Tibial nerve (tissue), 4 donors: ENCODE measurements around the gene CLIP3. TPM values are rescaled to one million over a fixed set of nuclear protein-coding genes. Genes with fewer than 3 reads are reported as not detected.

ENCODE experiments used
- DNase-seq, 2 donors: peaks; one replicate each; pipeline ENCODE4 v3.0.0-alpha.2; 2019; ENCODE audit warnings: low spot score in 2 of 2
- H3K27ac ChIP-seq, 4 donors: fragments of 200-600 bp; sonication (generic) in 3 of 4; one replicate each; pipeline ENCODE4 v1.5.1; 2017 to 2019; ENCODE audit warnings: mild to moderate bottlenecking in 1 of 4
- H3K27me3 ChIP-seq, 2 donors: fragments of 200-600 bp; sonication (generic) in 1 of 2; one replicate each; pipeline versions ENCODE4 v1.5.1 to v1.6.0; 2017 to 2019
- H3K36me3 ChIP-seq, 3 donors: fragments of 200-600 bp; sonication (generic); one replicate each; pipeline ENCODE4 v1.5.1; 2018 to 2019
- H3K4me1 ChIP-seq, 4 donors: fragments of 200-600 bp; sonication (generic) in 3 of 4; one replicate each; pipeline ENCODE4 v1.5.1; 2017 to 2019
- H3K4me3 ChIP-seq, 4 donors: fragments of 200-600 bp; sonication (generic) in 3 of 4; one replicate each; pipeline ENCODE4 v1.5.1; 2017 to 2019; ENCODE audit warnings: mild to moderate bottlenecking in 1 of 4, moderate library complexity in 1 of 4
- H3K9me3 ChIP-seq, 4 donors: fragments of 200-600 bp; sonication (generic) in 3 of 4; one replicate each; pipeline ENCODE4 v1.5.1; 2017 to 2019
- CTCF ChIP-seq, 5 experiments: fragments of 200-600 bp in 3 of 5; fragments of 450-650 bp in 2 of 5; sonication (generic) in 3 of 5; IDR thresholded peaks; one replicate each; pipeline ENCODE4 v1.5.1; 2016 to 2019; ENCODE audit warnings: antibody characterized with exemption in 5 of 5, mild to moderate bottlenecking in 3 of 5, moderate library complexity in 2 of 5
- EP300 ChIP-seq, 2 donors: sonication (generic); formaldehyde crosslinking; IDR thresholded peaks; one replicate each; pipeline ENCODE4 v1.6.1; 2017; ENCODE audit warnings: antibody characterized with exemption in 2 of 2, mild to moderate bottlenecking in 1 of 2
- POLR2A ChIP-seq, 2 donors: fragments of 450-650 bp; IDR thresholded peaks; one replicate each; pipeline ENCODE4 v1.6.1; 2017; ENCODE audit warnings: antibody characterized with exemption in 2 of 2, mild to moderate bottlenecking in 2 of 2, moderate library complexity in 2 of 2
- WGBS, 2 donors: methylation state at CpG; one replicate each; pipeline ENCODE4 v1.1.5; 2018; 5-methylcytosine and 5-hydroxymethylcytosine counted together
- total RNA-seq, 4 donors: library from RNA; depleted of rRNA; stranded (reverse); fragments of >200 nt; gene quantifications; one replicate each; pipeline ENCODE4 v1.1.0, GENCODE V29; 2016

Gene CLIP3
- total RNA-seq, 4 donors from 2014 or later = 20.1 to 44.7 (median 24.6) TPM

- Histone ChIP-seq H3K9me3 (no peaks in the 10 kb centered on the region), H3K4me1 (no peaks in the 10 kb centered on the region), H3K27ac (no peak overlapping the region), H3K27me3 (no peaks in the 10 kb centered on the region), H3K4me3 (no peak overlapping the region), H3K36me3 (no peaks in the 10 kb centered on the region)
- no peak for DNase-seq
- TF ChIP-seq CTCF (IDR thresholded peaks at IDR 0.05) = no peak
- no peak for TF ChIP-seq EP300 (IDR thresholded peaks at IDR 0.05)
- no peak for TF ChIP-seq POLR2A (IDR thresholded peaks at IDR 0.05)
- WGBS, 2 donors = 94 to 100% methylated on average over 2 of the region's 2 CpGs
Measured at GRCh38 chr19:36061367-36061766, 28.7 kb upstream of the CLIP3 start.

GRCh38 chr19:36060430-36060829 lies 27.8 kb upstream of the CLIP3 start:
- Histone ChIP-seq H3K9me3 (no peaks in the 10 kb centered on the region), H3K27ac (no peak overlapping the region), H3K27me3 (no peaks in the 10 kb centered on the region), H3K4me3 (no peak overlapping the region), H3K36me3 (no peaks in the 10 kb centered on the region), H3K4me1 (peaks cover 0 to 4% (median 2%) of the 10 kb centered on the region in 4 donors)
- 66% methylated on average over 4 of the region's 4 CpGs for WGBS, 2 donors
- DNase-seq = peak in 1 of 2 donors; percentile 53
- TF ChIP-seq POLR2A (IDR thresholded peaks at IDR 0.05) = no peak
- peak; percentile 34 to 76 (median 65) for TF ChIP-seq CTCF (IDR thresholded peaks at IDR 0.05)

GRCh38 chr19:36059180-36059910 lies 26.7 kb upstream of the CLIP3 start:
- Histone ChIP-seq H3K27ac (no peak overlapping the region), H3K27me3 (no peaks in the 10 kb centered on the region), H3K36me3 (no peaks in the 10 kb centered on the region), H3K9me3 (no peaks in the 10 kb centered on the region), H3K4me1 (peaks cover 0 to 10% (median 8%) of the 10 kb centered on the region in 4 donors), H3K4me3 (no peak overlapping the region)
- 82 to 83% methylated on average over 6 of the region's 6 CpGs for WGBS, 2 donors
- no peak for DNase-seq
- no peak for TF ChIP-seq CTCF (IDR thresholded peaks at IDR 0.05)
- no peak for TF ChIP-seq EP300 (IDR thresholded peaks at IDR 0.05)

GRCh38 chr19:36058481-36059179 lies 26.0 kb upstream of the CLIP3 start:
- Histone ChIP-seq H3K36me3 (no peaks in the 10 kb centered on the region), H3K4me1 (peaks cover 0 to 10% (median 8%) of the 10 kb centered on the region in 4 donors), H3K9me3 (no peaks in the 10 kb centered on the region), H3K27ac (no peak overlapping the region), H3K27me3 (no peaks in the 10 kb centered on the region), H3K4me3 (no peak overlapping the region)
- 90 to 94% methylated on average over 12 of the region's 12 CpGs for WGBS, 2 donors
- DNase-seq = no peak
- no peak for TF ChIP-seq CTCF (IDR thresholded peaks at IDR 0.05)
- TF ChIP-seq POLR2A (IDR thresholded peaks at IDR 0.05) = no peak
- TF ChIP-seq EP300 (IDR thresholded peaks at IDR 0.05) = no peak
